Measurements from ENCODE around the gene S100G.
A peak's percentile ranks its signal among the peaks of the same experiment; 100 is the strongest.

Gene S100G

GRCh38 chrX:16651391-16652024 lies 1.6 kb downstream of the S100G start:
- DNase-seq = no peak

- DNase-seq = no peak
Observed at GRCh38 chrX:16653424-16653823, 3.5 kb downstream of the S100G start.

GRCh38 chrX:16654093-16654492 lies 4.1 kb downstream of the S100G start:
- DNase-seq = no peak

- no peak for DNase-seq
Observed at GRCh38 chrX:16658284-16658683, 8.3 kb downstream of the S100G start.

GRCh38 chrX:16659321-16659720 lies 9.4 kb downstream of the S100G start:
- DNase-seq = no peak

- no peak for DNase-seq
Observed at GRCh38 chrX:16661495-16661894, 11.5 kb downstream of the S100G start.

- DNase-seq = no peak
Observed at GRCh38 chrX:16662402-16662801, 12.4 kb downstream of the S100G start.

GRCh38 chrX:16664074-16664473 lies 14.1 kb downstream of the S100G start:
- no peak for DNase-seq

- no peak for DNase-seq
Observed at GRCh38 chrX:16664626-16665025, 14.7 kb downstream of the S100G start.

- DNase-seq = no peak
Observed at GRCh38 chrX:16665089-16665488, 15.1 kb downstream of the S100G start.

GRCh38 chrX:16666541-16666940 lies 16.6 kb downstream of the S100G start:
- no peak for DNase-seq

GRCh38 chrX:16671005-16671404 lies 21.0 kb downstream of the S100G start:
- peak; percentile 46 for DNase-seq

GRCh38 chrX:16678689-16679088 lies 28.7 kb downstream of the S100G start:
- no peak for DNase-seq

- no peak for DNase-seq
Observed at GRCh38 chrX:16683007-16683664, 33.2 kb downstream of the S100G start.

GRCh38 chrX:16687514-16687913 lies 37.6 kb downstream of the S100G start:
- no peak for DNase-seq

GRCh38 chrX:16695079-16695676 lies 45.2 kb downstream of the S100G start:
- DNase-seq = no peak

- DNase-seq = no peak
Observed at GRCh38 chrX:16696956-16697355, 47.0 kb downstream of the S100G start.

- no peak for DNase-seq
Observed at GRCh38 chrX:16699389-16699788, 49.4 kb downstream of the S100G start.

GRCh38 chrX:16700734-16701133 lies 50.8 kb downstream of the S100G start:
- no peak for DNase-seq

GRCh38 chrX:16702700-16703599 lies 53.0 kb downstream of the S100G start:
- no peak for DNase-seq

All from 8988T (cell line).